HEK293 (cell line): ENCODE data around the gene FAM219B.

Experiments
- CTCF ChIA-PET: fragments of 350-600 bp; formaldehyde crosslinking; extraction: SDS; loops from one replicate; lab custom pipeline; 2021; ENCODE audit warnings: antibody characterized with exemption; lab: Yijun Ruan, JAX
- POLR2A ChIA-PET: fragments of 300-600 bp; formaldehyde crosslinking; extraction: SDS; loops from one replicate; lab custom pipeline; 2020; ENCODE audit warnings: antibody characterized with exemption, inconsistent platforms; lab: Yijun Ruan, JAX
- H3K27ac ChIP-seq: fragments of 200-500 bp; sonication (Bioruptor generic); 2 replicates; pipeline ENCODE4 v1.5.1; 2014; ENCODE audit warnings: low read depth, low read length, control low read depth, inconsistent platforms; ENCODE audit errors: extremely low read depth
- H3K36me3 ChIP-seq, 2 experiments: fragments of 200-500 bp in 1 of 2; sonication (Bioruptor generic) in 1 of 2; 1 replicate in 1 of 2; 2 replicates in 1 of 2; pipeline ENCODE4 v1.5.1; 2014 to 2017; ENCODE audit warnings: inconsistent platforms in 2 of 2, low read length in 2 of 2; ENCODE audit not compliant: control insufficient read depth in 2 of 2, insufficient read depth in 1 of 2
- H3K4me1 ChIP-seq: fragments of 200-500 bp; sonication (Bioruptor generic); 2 replicates; pipeline ENCODE4 v1.5.1; 2014; ENCODE audit warnings: mild to moderate bottlenecking, low read length, inconsistent platforms; ENCODE audit not compliant: control insufficient read depth, insufficient read depth
- H3K4me3 ChIP-seq: 2 replicates; pipeline ENCODE4 v1.5.1; 2011; ENCODE audit warnings: low read depth, mild to moderate bottlenecking, control low read depth, low read length, moderate library complexity
- H3K9me3 ChIP-seq: fragments of 200-500 bp; sonication (Bioruptor generic); 2 replicates; pipeline ENCODE4 v1.5.1; 2014; ENCODE audit warnings: low read depth, low read length, inconsistent platforms; ENCODE audit not compliant: control insufficient read depth, insufficient read depth
- BCL6B ChIP-seq: fragments of 450-650 bp; formaldehyde crosslinking; IDR thresholded peaks from 2 replicates; pipeline ENCODE4 v1.5.1; 2017; ENCODE audit warnings: missing biosample characterization, missing genetic modification characterization
- GLIS1 ChIP-seq: fragments of 450-650 bp; formaldehyde crosslinking; IDR thresholded peaks from 2 replicates; pipeline ENCODE4 v1.5.1; 2016; ENCODE audit warnings: missing biosample characterization, missing genetic modification characterization
- HOXC10 ChIP-seq: sonication (generic); formaldehyde crosslinking; IDR thresholded peaks from 2 replicates; pipeline ENCODE4 v1.8.1; 2023; ENCODE audit warnings: mild to moderate bottlenecking, missing genetic modification reagents
- KLF10 ChIP-seq: fragments of 450-650 bp; IDR thresholded peaks from 2 replicates; pipeline ENCODE4 v1.5.1; 2018; ENCODE audit warnings: missing biosample characterization, mild to moderate bottlenecking, missing genetic modification characterization
- MZF1 ChIP-seq: fragments of 450-650 bp; formaldehyde crosslinking; IDR thresholded peaks from 2 replicates; pipeline ENCODE4 v1.5.1; 2017; ENCODE audit warnings: missing biosample characterization, missing genetic modification characterization, borderline replicate concordance
- OVOL3 ChIP-seq: fragments of 450-650 bp; formaldehyde crosslinking; IDR thresholded peaks from 2 replicates; pipeline ENCODE4 v1.5.1; 2016; ENCODE audit warnings: missing biosample characterization, missing genetic modification characterization
- PRDM4 ChIP-seq: fragments of 450-650 bp; formaldehyde crosslinking; IDR thresholded peaks from 2 replicates; pipeline ENCODE4 v1.5.1; 2017; ENCODE audit warnings: missing biosample characterization, missing genetic modification characterization
- REST ChIP-seq: fragments of 450-650 bp; formaldehyde crosslinking; IDR thresholded peaks from 2 replicates; pipeline ENCODE4 v1.5.1; 2016; ENCODE audit warnings: missing biosample characterization, missing genetic modification characterization
- SETDB1 ChIP-seq: IDR thresholded peaks from one replicate; pipeline ENCODE4 v1.6.1; 2017; ENCODE audit warnings: mild to moderate bottlenecking, low read length, moderate library complexity, mixed read lengths; ENCODE audit not compliant: insufficient read length
- ZBTB48 ChIP-seq: fragments of 450-650 bp; formaldehyde crosslinking; IDR thresholded peaks from 2 replicates; pipeline ENCODE4 v1.5.1; 2016; ENCODE audit warnings: missing biosample characterization, missing genetic modification characterization
- ZNF202 ChIP-seq: fragments of 450-650 bp; formaldehyde crosslinking; IDR thresholded peaks from 2 replicates; pipeline ENCODE4 v1.5.1; 2016; ENCODE audit warnings: missing biosample characterization, missing genetic modification characterization, borderline replicate concordance
- ZNF221 ChIP-seq: fragments of 450-650 bp; formaldehyde crosslinking; IDR thresholded peaks from 2 replicates; pipeline ENCODE4 v1.5.1; 2017; ENCODE audit warnings: missing biosample characterization, missing genetic modification characterization, borderline replicate concordance
- ZNF280D ChIP-seq: fragments of 450-650 bp; formaldehyde crosslinking; IDR thresholded peaks from 2 replicates; pipeline ENCODE4 v1.5.1; 2016; ENCODE audit warnings: missing biosample characterization, missing genetic modification characterization
- ZNF311 ChIP-seq: fragments of 450-650 bp; formaldehyde crosslinking; IDR thresholded peaks from 2 replicates; pipeline ENCODE4 v1.5.1; 2017; ENCODE audit warnings: missing biosample characterization, missing genetic modification characterization, borderline replicate concordance
- ZNF366 ChIP-seq: fragments of 450-650 bp; formaldehyde crosslinking; conservative IDR thresholded peaks from 2 replicates; pipeline ENCODE4 v1.5.1; 2016; ENCODE audit warnings: missing biosample characterization, missing genetic modification characterization
- ZNF645 ChIP-seq: fragments of 450-650 bp; formaldehyde crosslinking; IDR thresholded peaks from 2 replicates; pipeline ENCODE4; 2016; ENCODE audit warnings: missing biosample characterization, missing genetic modification characterization
- ZSCAN16 ChIP-seq: fragments of 450-650 bp; formaldehyde crosslinking; IDR thresholded peaks from 2 replicates; pipeline ENCODE4 v1.5.1; 2016; ENCODE audit warnings: missing biosample characterization, missing genetic modification characterization

The FAM219B gene

GRCh38 chr15:74955796-74956647 is 49.4 kb upstream of the FAM219B start (continued):
- TF ChIP-seq ZNF221 (no peak), OVOL3 (no peak), ZNF202 (0 out of 2 replicates have a peak, but pooled peaks have one; percentile 13), ZNF280D (tag by site-specific recombination) (no peak), ZNF311 (tag by site-specific recombination) (no peak), KLF10 (tag by site-specific recombination) (0 out of 2 replicates have a peak, but pooled peaks have one; percentile 11), MZF1 (no peak), SETDB1 (no peak)

GRCh38 chr15:74955017-74955416 is 48.4 kb upstream of the FAM219B start:
- no peak for TF ChIP-seq REST (tag by site-specific recombination)
- 0 out of 2 replicates have a peak, but pooled peaks have one; percentile 17 for TF ChIP-seq ZBTB48 (tag by site-specific recombination)
- no peaks in the 10 kb centered on the region for H3K9me3 ChIP-seq
- no peak overlapping the region for H3K4me3 ChIP-seq
- H3K36me3 ChIP-seq = no peaks in the 10 kb centered on the region
- ChIA-PET CTCF (interaction anchor here (1.1 to 13.3 kb wide), 4 partner anchors 50 to 320 kb away, joined by 3 to 223 read pairs (median 42); partner anchors contain the start of gene FAM219B), POLR2A (interaction anchor here (2.1 kb wide), 1 partner anchor 178 kb away, joined by 6 read pairs; no protein-coding TSS in a partner anchor)
- peaks cover 4% of the 10 kb centered on the region; the same call in 1 of the 2 replicates for H3K4me1 ChIP-seq
- H3K27ac ChIP-seq = no peak overlapping the region

- no peaks in the 10 kb centered on the region for H3K36me3 ChIP-seq
- CTCF ChIA-PET = interaction anchor here (1.1 to 13.3 kb wide), 7 partner anchors 10 to 322 kb away, joined by 3 to 223 read pairs (median 4); partner anchors contain the start of gene FAM219B
- no peaks in the 10 kb centered on the region for H3K9me3 ChIP-seq
- H3K27ac ChIP-seq = no peak overlapping the region
- peaks cover 4% of the 10 kb centered on the region; the same call in 1 of the 2 replicates for H3K4me1 ChIP-seq
- H3K4me3 ChIP-seq = no peak overlapping the region
- POLR2A ChIA-PET = interaction anchor here (1.2 to 2.1 kb wide), 2 partner anchors 17 to 178 kb away, joined by 4 to 6 read pairs; partner anchors contain the start of gene COX5A
- TF ChIP-seq ZNF366 (tag by site-specific recombination) = 0 out of 2 replicates have a peak, but pooled peaks have one; percentile 19
- TF ChIP-seq ZNF645 (tag by site-specific recombination) = no peak
- no peak for TF ChIP-seq HOXC10 (CRISPR knock-in tag)
- TF ChIP-seq GLIS1 (tag by site-specific recombination) = 0 out of 2 replicates have a peak, but pooled peaks have one; percentile 37
- no peak for TF ChIP-seq BCL6B (tag by site-specific recombination)
- TF ChIP-seq PRDM4 (tag by site-specific recombination) = no peak
- TF ChIP-seq ZSCAN16 (tag by site-specific recombination) = no peak
Observed at GRCh38 chr15:74954515-74954914, 47.9 kb upstream of the FAM219B start.
